LNCAP (cell line): ENCODE results near the gene GRM1.

ENCODE experiments used
- CTCF ChIP-seq: fragments of 450-650 bp; IDR thresholded peaks from 2 replicates; pipeline ENCODE4 v1.5.1; 2017; ENCODE audit warnings: mild to moderate bottlenecking

The GRM1 gene

GRCh38 chr6:146305951-146306350, 277.1 kb downstream of the GRM1 start:
- TF ChIP-seq CTCF = no peak

DNA sequence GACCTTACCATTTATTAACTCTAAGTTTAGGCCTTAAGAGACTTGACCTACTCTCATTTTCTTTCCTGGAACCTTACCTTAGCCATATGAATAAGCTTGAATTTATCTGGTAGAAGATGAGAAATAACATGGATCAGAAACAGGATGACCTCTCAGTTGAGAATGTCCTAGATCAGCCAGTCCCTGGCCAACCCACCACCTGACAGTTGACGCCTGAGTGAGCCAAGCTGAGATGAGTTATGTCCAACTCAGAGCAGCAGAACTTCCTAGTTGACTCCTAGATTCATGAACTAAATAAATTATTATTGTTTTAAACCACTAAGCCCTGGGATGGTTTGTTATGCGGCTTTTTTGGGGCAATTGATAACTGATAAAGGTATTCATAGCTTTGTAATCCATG, 281.8 kb downstream of the GRM1 start:
- no peak for TF ChIP-seq CTCF

- no peak for TF ChIP-seq CTCF
Observed at GRCh38 chr6:146311079-146311478, 282.2 kb downstream of the GRM1 start.

GRCh38 chr6:146312608-146313007, 283.7 kb downstream of the GRM1 start:
- TF ChIP-seq CTCF = no peak

GRCh38 chr6:146315381-146316174, 286.7 kb downstream of the GRM1 start:
- TF ChIP-seq CTCF = no peak

- TF ChIP-seq CTCF = no peak
Observed at GRCh38 chr6:146316175-146316495, 287.3 kb downstream of the GRM1 start.

- TF ChIP-seq CTCF = no peak
Observed at GRCh38 chr6:146331013-146331412, 302.2 kb downstream of the GRM1 start.

GRCh38 chr6:146335336-146335735, 306.5 kb downstream of the GRM1 start:
- no peak for TF ChIP-seq CTCF
